ENCODE results near the gene GLE1. TPM values are rescaled to one million over a fixed set of nuclear protein-coding genes. Genes with fewer than 3 reads are reported as not detected.

GLE1 gene
- total and polyA plus RNA-seq, 2 donors (not counting 1 experiment from before 2014, with no cell fraction given), result 11.8 to 30.3 TPM

DNA sequence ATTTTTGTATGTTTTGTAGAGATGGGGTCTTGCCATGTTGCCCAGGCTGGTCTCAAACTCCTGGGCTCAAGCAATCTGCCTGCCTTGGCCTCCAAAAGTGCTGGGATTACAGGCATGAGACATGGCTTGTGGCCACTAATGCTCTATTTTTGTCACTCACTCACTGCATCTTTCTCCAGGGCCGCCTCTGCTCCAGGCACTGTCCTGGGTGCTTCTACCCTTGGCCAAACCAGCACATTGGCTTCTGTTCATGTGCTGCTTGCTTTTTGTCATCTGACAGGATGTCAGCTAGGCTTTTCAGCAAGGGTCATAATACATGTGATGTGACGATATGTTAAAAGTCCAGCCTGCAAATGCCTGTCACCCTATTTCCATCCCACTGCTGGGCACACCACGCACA lies 45.5 kb upstream of the GLE1 start:
- TF ChIP-seq EZH2 (IDR thresholded peaks at IDR 0.05; ENCODE audit: borderline replicate concordance, insufficient read depth, low read depth, low read length, poor library complexity, severe bottlenecking) (no peak), CTCF (IDR thresholded peaks at IDR 0.05) (no peak)
- ChIA-PET POLR2A (no interaction called here), CTCF (no interaction called here)
- Mint-ChIP-seq H3K4me3 (no peak overlapping the region), H3K27ac (no peak overlapping the region), H3K9me3 (ENCODE audit: insufficient read depth) (no peaks in the 10 kb centered on the region), H3K27me3 (no peaks in the 10 kb centered on the region), H3K4me1 (peaks cover 18% of the 10 kb centered on the region)
- DNase-seq (no peak), ATAC-seq (ENCODE audit: low read depth) (no peak)
- intact Hi-C loops (cut with micrococcal nuclease), result loop anchor here (5.0 kb wide), 2 partner anchors 228 to 423 kb away; partner anchors contain the start of genes KYAT1, LRRC8A and SET
- WGBS (ENCODE audit: insufficient coverage), result 93% methylated on average over 3 of the region's 3 CpGs
- Histone ChIP-seq H3K4me1 (ENCODE audit: control insufficient read depth in 2 of 2, insufficient read depth in 2 of 2, low read length in 2 of 2) (peaks cover 8 to 13% of the 10 kb centered on the region in 2 donors), H3K9me3 (ENCODE audit: control extremely low read depth in 1 of 3, control insufficient read depth in 2 of 3, insufficient read depth in 1 of 3, low read length in 2 of 3) (no peaks in the 10 kb centered on the region), H2AFZ (ENCODE audit: insufficient read depth, low read depth, low read length, poor library complexity, severe bottlenecking) (no peak overlapping the region), H3K27ac (ENCODE audit: low read length in 2 of 2) (no peak overlapping the region), H3K79me2 (ENCODE audit: control insufficient read depth, insufficient read depth, low read length) (peaks cover 35% of the 10 kb centered on the region), H3K4me2 (replicated peaks; ENCODE audit: low read depth, low read length, poor library complexity, severe bottlenecking) (no peak overlapping the region), H4K20me1 (ENCODE audit: control insufficient read depth, insufficient read depth, low read length, poor library complexity, severe bottlenecking) (peaks cover 22% of the 10 kb centered on the region), H3K9ac (ENCODE audit: low read length) (no peak overlapping the region), H3K27me3 (replicated peaks in 1 of 4; ENCODE audit: control extremely low read depth in 1 of 4, control insufficient read depth in 3 of 4, insufficient read depth in 4 of 4, low read length in 3 of 4) (no peaks in the 10 kb centered on the region), H3K36me3 (replicated peaks in 1 of 2; ENCODE audit: control extremely low read depth in 1 of 2, control insufficient read depth in 1 of 2, extremely low read depth in 1 of 2, insufficient read depth in 2 of 2, low read length in 1 of 2) (peaks cover 7 to 30% of the 10 kb centered on the region in 2 experiments), H3K4me3 (ENCODE audit: control extremely low read depth in 1 of 5, extremely low read depth in 1 of 5, insufficient read depth in 1 of 5, low read depth in 2 of 5, low read length in 4 of 5) (no peak overlapping the region)

DNA sequence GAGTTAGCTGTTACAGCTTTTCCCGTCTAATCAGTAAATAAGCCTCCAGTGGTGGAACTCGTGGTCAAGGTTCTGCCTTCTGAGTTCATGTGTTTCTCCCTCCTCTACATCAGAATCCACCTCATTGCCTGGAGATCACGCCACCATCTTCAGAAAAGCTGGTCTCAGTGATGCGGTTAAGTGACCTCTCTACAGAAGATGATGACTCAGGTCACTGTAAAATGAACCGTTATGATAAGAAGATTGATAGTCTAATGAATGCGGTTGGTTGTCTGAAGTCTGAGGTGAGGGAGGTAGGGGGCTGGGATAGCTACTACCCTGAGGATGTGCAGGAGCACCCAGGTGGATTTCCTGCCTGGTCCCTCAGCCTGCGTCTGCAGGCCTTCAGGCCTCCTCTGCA lies 35.4 kb upstream of the GLE1 start:
- TF ChIP-seq CTCF (IDR thresholded peaks at IDR 0.05), result no peak
- no peaks in the 10 kb centered on the region for H3K27me3 Mint-ChIP-seq
- H3K4me1 ChIP-seq (ENCODE audit: control insufficient read depth in 2 of 2, insufficient read depth in 2 of 2, low read length in 2 of 2), result no peaks in the 10 kb centered on the region
- H3K4me1 Mint-ChIP-seq, result no peaks in the 10 kb centered on the region
- DNase-seq (no peak), ATAC-seq (ENCODE audit: low read depth) (no peak)
- peaks cover 11 to 28% of the 10 kb centered on the region in 2 experiments for H3K36me3 ChIP-seq (replicated peaks in 1 of 2; ENCODE audit: control extremely low read depth in 1 of 2, control insufficient read depth in 1 of 2, extremely low read depth in 1 of 2, insufficient read depth in 2 of 2, low read length in 1 of 2)
- H3K4me3 ChIP-seq (ENCODE audit: control extremely low read depth in 1 of 5, extremely low read depth in 1 of 5, insufficient read depth in 1 of 5, low read depth in 2 of 5, low read length in 4 of 5), result no peak overlapping the region
- no peak overlapping the region for H3K27ac ChIP-seq (ENCODE audit: low read length in 2 of 2)
- 90% methylated on average over 7 of the region's 7 CpGs for WGBS (ENCODE audit: insufficient coverage)
- H3K9ac ChIP-seq (ENCODE audit: low read length), result no peak overlapping the region
- H3K9me3 Mint-ChIP-seq (ENCODE audit: insufficient read depth), result no peaks in the 10 kb centered on the region
- no peak overlapping the region for H2AFZ ChIP-seq (ENCODE audit: insufficient read depth, low read depth, low read length, poor library complexity, severe bottlenecking)
- H3K27ac Mint-ChIP-seq, result no peak overlapping the region
- H3K79me2 ChIP-seq (ENCODE audit: control insufficient read depth, insufficient read depth, low read length), result no peaks in the 10 kb centered on the region
- H3K4me2 ChIP-seq (replicated peaks; ENCODE audit: low read depth, low read length, poor library complexity, severe bottlenecking), result no peak overlapping the region
- no peaks in the 10 kb centered on the region for H3K9me3 ChIP-seq (ENCODE audit: control extremely low read depth in 1 of 3, control insufficient read depth in 2 of 3, insufficient read depth in 1 of 3, low read length in 2 of 3)
- no peak overlapping the region for H3K4me3 Mint-ChIP-seq
- ChIA-PET CTCF (interaction anchor here (1.0 kb wide), 1 partner anchor 49 kb away, joined by 4 read pairs; the partner anchor contains the start of gene CERCAM), POLR2A (no interaction called here)
- intact Hi-C loops (cut with micrococcal nuclease), result no loop called here
- H3K27me3 ChIP-seq (replicated peaks in 1 of 4; ENCODE audit: control extremely low read depth in 1 of 4, control insufficient read depth in 3 of 4, insufficient read depth in 4 of 4, low read length in 3 of 4), result no peaks in the 10 kb centered on the region
- no peaks in the 10 kb centered on the region for H4K20me1 ChIP-seq (ENCODE audit: control insufficient read depth, insufficient read depth, low read length, poor library complexity, severe bottlenecking)

Measured in B cell (primary cell).